Measurements from ENCODE around the gene PPP1R9A.

PPP1R9A gene

GRCh38 chr7:95317546-95317945 is 410.2 kb downstream of the PPP1R9A start:
- DNase-seq (ENCODE audit: low read depth, low spot score): no peak

GRCh38 chr7:95317966-95318365 is 410.6 kb downstream of the PPP1R9A start:
- DNase-seq (ENCODE audit: low read depth, low spot score): no peak

- no peak for DNase-seq (ENCODE audit: low read depth, low spot score)
These were observed 411.2 kb downstream of the PPP1R9A start for GRCh38 chr7:95318501-95319100.

- DNase-seq (ENCODE audit: low read depth, low spot score): no peak
These were observed 412.2 kb downstream of the PPP1R9A start for GRCh38 chr7:95319570-95319969.

- no peak for DNase-seq (ENCODE audit: low read depth, low spot score)
These were observed 413.3 kb downstream of the PPP1R9A start for GRCh38 chr7:95320651-95321050.

- DNase-seq (ENCODE audit: low read depth, low spot score): no peak
These were observed 414.3 kb downstream of the PPP1R9A start for GRCh38 chr7:95321720-95322119.

- DNase-seq (ENCODE audit: low read depth, low spot score): no peak
These were observed 415.0 kb downstream of the PPP1R9A start for GRCh38 chr7:95322396-95322795.

GRCh38 chr7:95322854-95323253 is 415.5 kb downstream of the PPP1R9A start:
- DNase-seq (ENCODE audit: low read depth, low spot score): no peak

- DNase-seq (ENCODE audit: low read depth, low spot score): no peak
These were observed 416.2 kb downstream of the PPP1R9A start for GRCh38 chr7:95323410-95324129.

GRCh38 chr7:95324431-95324830 is 417.0 kb downstream of the PPP1R9A start, which contains the start of gene PON1:
Gene PON1 (minus strand): TSS chr7:95324532. CDS start chr7:95324475, 57 bp downstream.
- DNase-seq (ENCODE audit: low read depth, low spot score): no peak

- DNase-seq (ENCODE audit: low read depth, low spot score): no peak
These were observed 420.0 kb downstream of the PPP1R9A start for GRCh38 chr7:95327356-95327755.

GRCh38 chr7:95330204-95330960 is 423.0 kb downstream of the PPP1R9A start:
- no peak for DNase-seq (ENCODE audit: low read depth, low spot score)

GRCh38 chr7:95330961-95331337 is 423.6 kb downstream of the PPP1R9A start:
- DNase-seq (ENCODE audit: low read depth, low spot score): no peak

- DNase-seq (ENCODE audit: low read depth, low spot score): no peak
These were observed 427.1 kb downstream of the PPP1R9A start for GRCh38 chr7:95334447-95334846.

- DNase-seq (ENCODE audit: low read depth, low spot score): no peak
These were observed 427.7 kb downstream of the PPP1R9A start for GRCh38 chr7:95335093-95335492.

GRCh38 chr7:95338832-95339231 is 431.4 kb downstream of the PPP1R9A start:
- no peak for DNase-seq (ENCODE audit: low read depth, low spot score)

- DNase-seq (ENCODE audit: low read depth, low spot score): no peak
These were observed 433.1 kb downstream of the PPP1R9A start for GRCh38 chr7:95340491-95340890.

GRCh38 chr7:95342029-95342428 is 434.6 kb downstream of the PPP1R9A start:
- no peak for DNase-seq (ENCODE audit: low read depth, low spot score)

GRCh38 chr7:95342642-95343307 is 435.4 kb downstream of the PPP1R9A start:
- no peak for DNase-seq (ENCODE audit: low read depth, low spot score)
